Measurements from ENCODE around the gene MEIOC.

The MEIOC gene

DNA sequence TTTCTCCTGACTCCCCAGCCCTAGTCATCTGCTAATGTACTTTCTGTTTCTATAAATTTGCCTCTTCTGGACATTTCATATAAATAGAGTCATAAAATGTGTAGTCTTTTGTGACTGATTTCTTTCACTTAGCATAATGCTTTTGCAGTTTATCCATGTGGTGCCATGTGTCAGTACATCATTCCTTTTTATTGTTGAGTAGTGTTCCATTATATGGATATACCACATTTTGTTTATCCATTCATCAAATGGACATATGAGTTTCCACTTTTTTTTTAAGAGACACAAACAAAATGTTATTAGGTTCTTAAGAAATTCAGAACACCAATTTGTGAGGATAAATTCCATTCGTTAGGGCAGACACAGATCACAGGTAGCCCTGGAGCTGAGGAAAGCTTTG is 63.2 kb downstream of the MEIOC start:
- DNase-seq = no peak

DNA sequence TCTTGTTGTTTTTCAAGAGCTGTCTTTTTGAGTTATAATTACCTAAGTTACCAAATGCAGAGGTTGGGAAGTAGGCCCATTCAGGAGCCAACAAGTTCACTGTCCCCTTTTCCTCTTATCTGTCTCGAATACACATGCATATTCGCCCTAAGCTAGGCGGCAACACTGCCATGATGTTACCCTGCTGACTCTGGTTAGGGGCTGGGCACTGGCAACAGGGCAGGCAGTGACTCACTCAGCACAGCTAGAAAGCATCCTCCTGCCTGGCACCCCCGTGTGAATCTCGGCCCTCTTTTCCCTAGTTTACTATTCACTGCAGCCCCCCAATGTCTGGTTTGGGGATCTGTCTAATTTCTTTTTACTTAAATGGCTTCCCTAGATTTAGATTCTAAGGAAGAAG is 66.0 kb downstream of the MEIOC start:
- no peak for DNase-seq
